GM10266 (cell line): ENCODE results near the gene CABP2.

Experiments used
- DNase-seq: peaks from one replicate; pipeline ENCODE4 v3.0.0; 2012; ENCODE audit errors: extremely low spot score
- CTCF ChIP-seq: IDR thresholded peaks from 2 replicates; pipeline ENCODE4 v1.5.1; 2012; ENCODE audit warnings: mild to moderate bottlenecking, low read depth; ENCODE audit not compliant: control insufficient read depth, insufficient read depth; ENCODE audit errors: missing control alignments

CABP2 gene

DNA sequence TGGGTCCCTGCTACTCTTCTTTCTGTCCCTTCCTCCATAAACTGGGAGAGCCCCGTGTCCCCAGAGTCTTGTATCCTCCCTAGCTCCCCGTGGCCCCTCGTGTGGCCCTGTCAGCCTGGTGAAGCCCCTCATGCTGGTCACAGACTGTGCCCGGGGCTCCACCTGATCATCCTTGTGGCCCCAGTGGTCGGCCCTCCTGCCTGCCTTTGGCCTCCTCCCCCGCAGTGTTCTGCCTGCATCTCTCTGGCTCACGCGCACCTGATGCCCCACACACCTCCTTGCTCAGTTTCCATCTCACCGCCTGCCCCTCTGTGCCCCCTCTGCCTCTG is 1.2 kb upstream of the CABP2 start:
- DNase-seq = no peak
- no peak for TF ChIP-seq CTCF

GRCh38 chr11:67523556-67524479 is 572 bp upstream of the CABP2 start:
- no peak for DNase-seq
- TF ChIP-seq CTCF = no peak

GRCh38 chr11:67522338-67522737 is 908 bp downstream of the CABP2 start:
- DNase-seq = no peak
- TF ChIP-seq CTCF = no peak

- no peak for TF ChIP-seq CTCF
- peak; percentile 15 for DNase-seq
These were observed 1.3 kb downstream of the CABP2 start for GRCh38 chr11:67521924-67522323.

GRCh38 chr11:67520856-67521824 is 2.1 kb downstream of the CABP2 start:
- DNase-seq = peak; percentile 15
- TF ChIP-seq CTCF = no peak

DNA sequence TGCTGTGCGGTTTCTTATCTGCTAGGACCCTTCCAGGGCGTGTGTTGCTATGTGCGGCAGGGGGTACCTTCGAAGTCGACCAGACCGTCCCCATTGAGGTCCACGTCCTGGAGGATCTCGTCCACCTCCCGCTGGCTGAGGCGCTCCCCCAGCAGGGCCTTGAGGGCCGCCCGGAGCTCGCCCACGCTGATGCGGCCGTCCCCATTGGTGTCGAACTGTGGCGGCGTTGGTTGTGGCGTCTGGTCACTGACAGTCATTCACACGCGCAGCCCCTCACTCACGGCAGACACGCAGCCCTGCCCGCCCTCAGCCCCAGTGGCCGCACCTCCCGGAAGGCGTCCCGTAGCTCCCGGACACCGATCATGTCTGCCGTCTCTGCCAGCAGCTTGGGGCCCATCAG is 3.5 kb downstream of the CABP2 start:
- DNase-seq = peak; percentile 12
- no peak for TF ChIP-seq CTCF
